GM23248 (cell line): Measurements from ENCODE around the gene SGPL1.

Source experiments
- EZH2 ChIP-seq: fragments of 200-600 bp; sonication (generic); IDR thresholded peaks from 2 replicates; pipeline ENCODE4 v1.6.1; 2018; ENCODE audit warnings: antibody characterized with exemption, mild to moderate bottlenecking; ENCODE audit not compliant: insufficient read depth, poor library complexity, severe bottlenecking
- EZH2phosphoT487 ChIP-seq: fragments of 200-600 bp; sonication (generic); IDR thresholded peaks from 2 replicates; pipeline ENCODE4 v1.6.1; 2018; ENCODE audit warnings: antibody characterized with exemption, moderate library complexity, mild to moderate bottlenecking, low read depth; ENCODE audit not compliant: insufficient read depth

GRCh38 chr10:70917226-70917625, 101.5 kb downstream of the SGPL1 start:
- no peak for TF ChIP-seq EZH2
- no peak for TF ChIP-seq EZH2phosphoT487
